Stimulated activated CD4-positive, alpha-beta T cell treated with anti-CD3 and anti-CD28 coated beads, Interleukin-4, amount 100 ng/mL, for 1 hour (primary cell): ENCODE measurements around the gene CST3.
"Not testable (repeated sequence)": the region's sequence is repeated elsewhere in the genome, so short reads cannot be mapped to it uniquely, and the experiment has no call there.

ENCODE experiments used
- DNase-seq: peaks from one replicate; pipeline ENCODE4 v3.0.0-alpha.2; 2020

The CST3 gene

DNA sequence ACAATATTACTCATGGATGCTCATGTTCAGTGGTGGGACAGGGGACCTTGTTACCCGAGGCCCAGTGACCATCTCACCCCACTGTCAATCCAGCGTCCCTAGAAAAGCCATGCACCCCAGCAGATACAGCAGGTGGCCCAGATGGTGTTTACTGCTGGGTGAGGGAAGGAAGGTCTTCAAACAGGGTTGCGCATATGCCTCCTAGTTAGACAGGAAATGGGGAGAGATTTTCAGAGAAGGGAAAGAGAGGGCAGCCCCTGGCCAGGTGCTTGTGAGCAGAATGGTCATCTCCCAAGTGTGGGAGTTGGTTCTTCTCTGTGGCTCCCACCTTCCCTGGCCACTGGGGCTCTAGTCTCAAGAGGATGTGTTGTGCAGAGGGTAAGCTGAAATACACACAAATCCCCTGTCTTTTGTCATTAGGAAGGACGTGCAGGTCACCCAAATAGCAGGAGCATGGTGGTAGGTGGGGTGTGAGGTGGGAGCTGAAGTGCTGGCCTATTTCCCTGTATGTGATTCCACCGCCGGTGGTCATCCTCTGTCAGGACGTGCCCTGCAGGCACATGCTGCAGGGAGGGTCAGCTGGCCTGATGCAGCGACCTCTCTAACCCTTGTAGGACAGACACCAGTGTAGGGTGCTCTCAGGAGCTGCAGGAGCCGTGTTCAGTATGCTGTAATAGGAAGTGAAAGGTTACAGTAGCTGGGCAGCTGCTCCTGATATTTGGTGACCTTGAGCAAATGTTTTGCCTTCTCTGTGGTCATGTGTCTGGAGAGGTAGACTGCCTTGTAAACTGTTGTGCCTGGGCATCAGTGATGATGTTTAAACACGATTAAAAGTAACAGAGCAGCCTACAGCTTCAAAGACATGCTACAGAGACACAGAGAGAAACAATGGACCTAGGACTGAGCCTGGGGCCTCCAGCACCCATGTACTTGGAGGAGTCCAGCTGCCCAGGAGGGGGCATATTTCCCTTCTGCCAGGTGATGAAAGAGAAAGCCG is 3.2 kb upstream of the CST3 start:
- DNase-seq = no peak

DNA sequence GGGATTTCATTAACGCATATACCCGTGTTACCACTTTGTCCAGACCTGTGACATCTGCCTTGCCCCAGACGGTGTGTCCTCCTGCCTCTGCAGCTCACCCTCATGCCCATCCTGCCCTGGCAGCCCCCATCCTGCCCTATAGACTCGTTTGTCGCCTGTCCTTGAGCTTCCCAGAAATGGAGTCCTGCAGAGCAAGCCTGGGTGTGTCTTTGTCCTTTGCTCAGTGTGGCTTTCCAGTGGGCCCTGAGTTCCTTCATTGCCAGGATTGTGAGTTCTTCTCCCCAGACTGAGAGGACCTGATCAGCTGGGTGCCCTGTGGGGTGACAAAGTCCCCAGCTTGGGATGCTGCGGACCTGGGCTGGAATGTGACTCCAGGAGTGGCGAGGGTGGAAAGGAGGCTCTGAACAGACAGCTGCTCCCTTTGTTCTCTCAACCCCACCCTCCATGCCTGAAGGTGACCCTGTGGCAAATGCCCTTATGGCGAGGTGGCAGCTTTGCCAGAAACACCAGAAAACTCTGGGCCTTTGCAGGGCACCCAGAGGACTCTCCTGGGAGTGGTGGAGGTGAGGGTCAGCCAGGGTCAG is 2.4 kb upstream of the CST3 start:
- no peak for DNase-seq

DNA sequence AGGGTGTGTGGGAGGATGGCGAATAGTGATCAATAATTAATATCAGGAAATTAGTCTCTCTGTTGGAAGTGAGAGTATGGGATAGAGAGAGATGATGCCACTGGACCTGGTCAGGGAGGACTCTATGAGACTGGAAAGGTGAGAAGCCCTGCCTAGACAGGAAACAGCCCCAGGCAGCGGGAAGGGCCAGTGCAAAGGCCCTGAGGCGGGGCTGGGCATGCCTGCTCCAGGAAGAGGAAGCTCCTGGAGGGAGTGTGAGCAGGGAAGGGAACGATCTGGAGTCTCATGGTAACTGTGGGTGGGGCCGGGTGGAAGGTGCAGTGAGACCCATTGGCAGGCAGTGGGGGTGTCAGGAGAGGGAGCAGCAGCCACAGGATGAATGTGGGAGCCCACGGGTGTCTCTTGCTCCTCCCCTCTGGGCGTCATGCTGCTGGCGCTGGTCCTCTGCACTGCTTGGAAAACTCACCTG is 1.8 kb upstream of the CST3 start:
- no peak for DNase-seq

DNA sequence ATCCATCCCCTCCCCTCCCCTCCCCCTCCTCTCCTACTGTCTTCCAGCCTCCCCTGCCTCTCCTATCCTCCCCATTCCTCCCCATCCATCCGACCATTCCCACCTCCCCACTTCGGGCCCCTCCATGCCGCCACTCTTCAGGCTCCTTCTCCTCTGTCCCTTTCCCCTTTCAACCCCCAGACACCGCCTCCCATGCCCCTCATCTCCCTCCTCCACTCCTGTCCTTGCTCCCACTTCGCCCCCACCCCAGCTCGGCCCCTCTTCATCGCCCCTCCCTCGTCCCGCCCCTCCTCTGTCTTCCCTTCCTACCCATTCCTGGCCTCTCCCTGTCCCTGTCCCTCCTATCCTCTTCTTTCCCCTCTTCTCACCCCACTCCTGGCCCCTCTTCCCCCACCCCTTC is 554 bp upstream of the CST3 start:
- no peak for DNase-seq

DNA sequence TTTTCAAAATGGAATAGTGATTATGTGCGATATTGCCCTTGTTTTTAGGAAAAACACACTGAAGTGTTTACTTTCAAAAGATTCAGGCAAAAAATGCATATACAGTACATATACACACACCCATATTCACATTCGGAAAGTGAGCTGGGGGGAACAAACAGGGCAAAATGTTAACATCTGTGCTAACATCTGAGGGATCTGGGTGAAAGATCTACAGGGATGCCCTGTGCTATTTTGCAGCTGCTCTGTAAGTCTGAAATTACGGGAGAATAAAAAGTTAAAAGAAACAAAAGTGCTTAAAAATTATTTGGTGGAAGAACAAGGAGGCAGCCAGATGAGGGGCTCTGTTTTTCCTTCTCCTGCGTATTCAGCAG is 860 bp downstream of the CST3 start:
- no peak for DNase-seq

DNA sequence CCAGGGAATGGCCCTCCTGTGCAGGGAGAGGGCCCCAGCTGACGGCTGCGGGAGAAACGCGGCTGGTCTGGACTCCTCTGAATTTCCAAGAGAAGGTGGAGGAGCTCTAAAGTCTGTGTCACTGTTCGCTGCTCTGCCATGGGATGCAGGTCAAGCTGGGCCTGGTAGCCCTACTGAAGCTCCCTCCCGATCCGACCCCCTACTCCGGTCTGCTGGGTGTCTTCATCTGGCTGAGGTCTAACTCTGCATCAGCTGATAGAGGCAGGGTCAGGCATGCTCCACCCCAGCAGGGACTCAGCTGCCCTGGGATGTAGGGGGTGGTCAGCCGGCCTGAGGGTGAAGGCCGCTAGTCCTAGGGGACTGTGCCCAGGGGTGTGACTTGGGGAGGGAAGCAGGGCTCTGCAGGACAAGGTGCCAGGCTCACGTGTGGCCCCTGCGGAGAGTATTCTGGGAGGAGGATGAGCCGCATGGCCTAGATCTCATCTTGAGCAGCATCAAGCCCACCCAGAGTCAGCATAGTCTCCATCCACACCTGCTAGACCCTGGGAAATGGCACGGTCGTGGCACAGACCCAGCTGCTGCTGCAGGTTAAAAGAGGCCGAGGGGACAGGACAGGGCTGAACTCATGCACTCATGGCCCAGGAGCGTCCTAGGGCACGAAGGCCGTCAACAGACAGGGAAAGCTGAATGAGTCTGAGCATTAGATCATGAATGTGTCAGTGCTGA is 1.4 kb downstream of the CST3 start:
- DNase-seq = no peak

DNA sequence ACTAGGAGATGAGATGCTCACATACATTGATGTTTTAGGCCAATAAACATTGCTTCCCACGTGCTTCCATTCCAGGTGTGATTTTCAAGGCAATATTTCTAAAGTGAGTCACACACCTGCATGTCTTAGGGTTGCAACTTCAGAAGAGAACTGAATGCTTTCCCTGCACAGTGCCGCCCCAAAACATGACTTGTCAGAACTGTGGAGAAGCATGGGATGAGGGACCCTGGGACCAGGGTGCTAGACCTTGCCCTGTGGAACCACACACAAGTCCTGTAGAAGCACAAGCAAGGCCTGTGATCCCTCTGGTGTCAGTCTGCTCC is 2.0 kb downstream of the CST3 start:
- not testable (repeated sequence) for DNase-seq

DNA sequence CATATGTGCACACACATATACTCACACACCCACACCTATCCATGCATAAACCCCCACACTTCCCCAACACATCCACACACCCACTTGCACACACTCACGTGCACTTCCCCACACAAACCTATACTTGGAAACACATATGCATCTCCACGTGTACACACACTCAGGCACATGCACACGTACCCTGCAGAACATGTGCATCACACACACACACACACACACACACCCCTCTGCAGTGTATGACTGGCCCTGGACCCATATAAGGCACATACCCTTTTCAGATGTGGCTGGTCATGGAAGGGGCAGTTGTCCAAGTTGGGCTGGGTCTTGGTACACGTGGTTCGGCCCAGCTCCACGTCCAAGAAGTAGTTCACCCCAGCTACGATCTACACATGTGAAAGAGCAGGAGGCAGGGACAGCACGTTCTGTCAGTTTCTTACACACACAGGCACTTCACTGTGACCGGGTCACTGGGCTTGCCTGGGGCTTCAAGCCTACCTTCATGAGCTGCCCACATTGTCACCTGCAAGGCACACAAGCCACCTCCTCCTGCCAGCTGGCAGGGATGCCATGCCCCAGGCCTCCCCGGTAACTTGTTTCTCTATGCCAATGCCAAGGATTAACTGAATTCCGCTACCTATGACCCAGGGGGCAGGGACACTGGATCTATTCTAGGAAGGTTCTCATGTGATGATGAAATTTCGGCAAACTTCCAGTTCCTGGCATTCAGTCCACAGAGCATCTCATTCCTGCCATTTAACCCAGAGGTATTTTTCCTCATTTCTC is 2.6 kb downstream of the CST3 start:
- DNase-seq = no peak

DNA sequence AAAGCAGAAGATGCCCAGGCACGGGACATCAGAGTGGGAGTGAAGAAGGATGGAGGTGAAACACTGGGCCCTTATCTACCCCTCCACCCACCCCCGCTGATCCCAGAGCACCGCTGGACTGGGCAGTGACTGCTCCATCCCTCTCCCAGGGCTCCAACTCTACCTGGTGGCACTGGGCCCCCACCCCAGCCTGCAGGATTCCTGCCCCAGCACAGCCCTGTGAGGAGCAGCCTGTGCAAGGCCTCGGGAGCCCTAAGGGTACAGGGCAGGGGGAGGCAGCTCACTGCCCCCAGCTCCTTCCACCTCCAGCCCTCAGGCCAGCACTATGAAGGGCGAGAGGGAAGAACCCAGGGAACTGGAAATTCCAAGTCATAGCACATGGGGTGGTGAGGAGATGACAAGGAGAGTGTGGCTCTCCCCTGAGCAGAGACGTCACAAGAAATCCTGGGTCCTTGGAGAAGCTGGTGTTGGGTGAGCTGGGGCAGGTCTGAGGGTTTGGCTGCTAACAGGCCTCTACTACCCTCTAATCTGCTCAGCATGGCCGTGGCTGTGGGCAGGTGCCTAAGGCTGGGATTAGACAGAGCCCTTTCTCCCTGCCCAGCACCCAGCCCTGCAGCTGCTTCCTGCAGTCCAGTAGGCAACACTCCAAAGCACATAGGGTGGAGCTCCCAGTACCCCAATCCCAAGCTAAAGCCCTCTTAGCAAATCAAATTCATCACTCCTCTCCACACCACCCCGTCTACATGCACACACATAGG is 3.5 kb downstream of the CST3 start:
- no peak for DNase-seq

DNA sequence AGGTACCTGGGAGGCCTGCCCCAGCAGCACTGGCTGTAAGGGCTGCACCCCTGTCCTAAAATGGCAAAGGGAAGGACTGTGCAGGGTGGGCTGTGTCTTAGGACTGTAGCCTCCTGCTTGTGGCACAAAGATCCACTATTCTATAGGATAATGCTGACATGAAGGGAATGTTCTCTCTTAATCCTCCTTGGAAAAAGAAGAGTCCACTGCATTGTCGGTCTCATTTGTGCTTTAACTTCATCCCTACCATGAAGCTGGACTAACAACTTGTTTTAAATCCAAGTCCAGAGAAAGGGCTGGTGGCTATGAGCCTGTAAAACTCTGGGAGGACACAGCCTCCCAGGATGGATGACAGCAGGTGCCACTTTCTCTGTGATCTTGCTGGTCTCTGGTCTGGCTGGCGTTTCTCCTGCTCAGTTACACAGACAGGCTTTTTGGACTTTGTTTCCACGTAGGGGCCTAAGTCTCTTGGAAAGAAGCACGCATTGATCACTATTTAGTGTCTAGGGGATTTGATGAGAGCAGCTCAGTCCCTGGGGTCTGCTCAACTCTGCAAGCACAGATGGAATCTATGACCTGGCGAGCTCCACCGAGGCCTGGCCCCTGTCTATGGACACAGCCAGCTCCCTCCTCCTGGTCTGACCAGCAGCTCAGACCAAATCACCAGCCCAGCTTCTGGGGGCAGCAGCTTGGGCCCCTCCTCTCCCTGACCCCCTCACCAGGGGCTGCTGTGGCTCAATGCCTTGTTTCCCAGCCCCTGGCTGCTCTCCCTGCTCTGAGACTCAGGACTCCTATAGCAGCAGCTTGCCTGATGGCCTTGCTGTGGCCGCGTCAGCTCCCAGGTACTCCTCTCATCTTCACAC is 4.8 kb downstream of the CST3 start:
- DNase-seq = no peak

DNA sequence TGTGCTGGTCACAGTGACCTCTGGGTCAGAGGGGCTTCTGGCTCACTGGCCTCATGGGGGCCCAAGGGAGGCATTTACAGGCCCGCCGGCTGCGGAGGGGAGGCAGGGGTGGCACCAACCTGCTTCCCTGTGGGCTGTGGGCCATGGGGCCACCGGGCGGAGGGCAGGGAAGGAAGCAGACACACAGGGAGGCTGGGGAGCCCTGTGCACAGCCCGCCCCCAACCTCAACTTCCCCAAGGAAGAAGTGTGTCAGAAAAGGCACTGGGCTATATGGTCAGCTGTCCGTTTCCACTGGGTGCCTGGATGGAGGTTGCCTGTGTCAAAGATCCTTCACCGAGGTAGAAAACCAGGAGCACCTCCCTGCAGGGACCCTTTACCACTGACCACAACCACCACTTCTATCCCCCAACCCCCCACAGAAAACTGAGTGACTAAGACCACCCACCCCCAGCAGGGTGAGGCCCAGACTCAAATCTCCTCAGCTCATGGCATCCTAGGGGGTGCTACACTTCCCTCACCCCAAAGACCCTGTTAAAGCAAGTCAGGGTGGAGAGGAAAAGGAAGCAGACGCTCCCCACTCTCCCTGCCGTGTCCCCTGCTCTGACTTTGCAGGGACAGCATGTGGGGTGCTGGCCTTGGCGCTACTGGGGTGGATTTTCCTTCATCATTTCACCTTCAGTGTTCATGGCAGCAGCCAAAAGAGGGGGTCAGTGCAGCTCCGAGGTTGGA is 5.6 kb downstream of the CST3 start:
- no peak for DNase-seq

DNA sequence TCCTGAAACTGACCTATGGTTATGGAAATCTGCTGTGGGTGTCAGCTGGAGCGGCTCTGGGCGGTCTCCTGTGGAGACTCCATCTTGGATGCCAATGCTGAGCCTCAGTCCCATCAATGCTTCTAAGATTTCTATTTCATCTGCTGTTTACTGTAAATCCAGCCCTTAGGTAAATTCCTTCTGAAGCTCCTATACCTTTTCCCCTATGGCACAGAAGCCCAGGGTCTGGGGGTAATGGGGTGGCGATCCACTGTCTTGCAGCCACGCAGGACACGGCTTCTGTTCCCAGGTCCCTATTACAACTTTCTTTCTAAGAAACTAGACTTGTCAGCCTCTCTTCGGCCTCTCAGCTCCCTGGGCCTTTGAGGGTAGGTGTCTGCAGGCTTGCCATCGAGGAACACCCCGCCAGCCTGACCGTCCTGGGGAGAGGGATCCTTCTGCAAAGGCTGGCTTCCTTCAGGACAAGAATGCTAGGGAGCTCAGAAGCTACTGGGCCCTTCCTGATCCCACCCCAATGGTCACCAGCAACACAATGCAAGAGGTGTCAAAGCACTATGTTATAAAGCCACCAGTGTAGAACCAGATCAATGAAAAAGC is 6.4 kb downstream of the CST3 start:
- DNase-seq = no peak

DNA sequence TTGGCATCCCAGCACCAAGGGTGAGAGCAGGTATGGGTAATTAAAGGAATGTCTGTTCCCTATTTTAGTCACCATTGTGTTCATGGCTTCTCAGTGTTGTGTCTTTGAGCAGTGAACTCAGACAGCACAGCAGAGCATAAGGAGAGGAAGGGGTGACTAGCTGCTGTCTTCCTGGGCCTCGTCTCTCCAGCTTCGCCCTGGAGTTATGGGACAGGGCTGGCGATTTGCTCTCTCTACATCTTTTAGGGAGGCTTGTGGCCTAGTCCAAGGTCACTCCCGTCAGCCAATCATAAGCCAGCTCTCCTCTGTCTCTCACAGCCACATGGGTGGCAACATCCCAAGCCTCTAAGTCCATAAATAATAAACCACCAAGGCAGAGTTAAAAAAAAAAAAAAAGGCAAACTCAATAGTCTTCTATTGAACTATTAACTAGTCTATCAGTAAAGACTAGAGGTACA is 7.3 kb downstream of the CST3 start:
- DNase-seq = no peak

DNA sequence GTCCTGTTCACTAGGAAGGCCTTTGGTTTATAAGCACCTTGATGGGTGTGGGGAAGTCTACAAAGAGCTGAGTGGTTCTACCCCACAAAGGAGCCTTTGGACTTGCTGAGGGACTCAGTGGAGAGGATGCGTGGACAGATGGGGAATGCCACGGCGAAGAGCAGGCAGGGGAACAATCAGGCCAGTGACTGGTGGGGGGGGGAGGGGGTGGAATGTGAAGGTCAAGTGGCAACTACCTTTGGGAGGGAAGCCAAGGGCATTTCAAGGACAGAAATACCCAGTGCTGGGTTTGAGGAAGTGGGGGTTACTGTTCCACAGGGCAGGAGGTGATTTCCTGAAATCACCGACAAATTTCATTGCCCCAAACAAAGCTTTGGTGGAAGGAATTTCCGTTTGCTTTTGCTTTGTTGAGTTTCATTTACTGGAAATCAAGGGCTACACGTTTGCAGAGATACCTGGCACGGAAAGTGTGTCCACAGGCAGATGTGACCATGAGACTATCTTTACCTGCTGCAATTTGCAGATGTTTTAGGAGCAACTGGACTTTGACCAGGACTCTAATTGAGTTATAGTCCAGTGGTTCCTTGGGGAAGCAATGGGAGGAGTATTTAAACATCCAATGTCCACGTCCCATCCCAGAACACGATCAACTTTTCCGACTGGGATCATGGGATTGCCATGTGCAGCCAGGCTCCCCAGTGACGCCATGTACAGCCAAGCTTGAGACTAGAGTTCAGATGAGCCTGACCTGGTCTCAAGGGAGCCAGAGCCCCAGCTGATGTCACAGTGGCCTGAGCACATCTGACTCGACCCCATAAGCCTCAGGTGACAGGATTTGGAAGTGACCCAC is 8.0 kb downstream of the CST3 start:
- no peak for DNase-seq

DNA sequence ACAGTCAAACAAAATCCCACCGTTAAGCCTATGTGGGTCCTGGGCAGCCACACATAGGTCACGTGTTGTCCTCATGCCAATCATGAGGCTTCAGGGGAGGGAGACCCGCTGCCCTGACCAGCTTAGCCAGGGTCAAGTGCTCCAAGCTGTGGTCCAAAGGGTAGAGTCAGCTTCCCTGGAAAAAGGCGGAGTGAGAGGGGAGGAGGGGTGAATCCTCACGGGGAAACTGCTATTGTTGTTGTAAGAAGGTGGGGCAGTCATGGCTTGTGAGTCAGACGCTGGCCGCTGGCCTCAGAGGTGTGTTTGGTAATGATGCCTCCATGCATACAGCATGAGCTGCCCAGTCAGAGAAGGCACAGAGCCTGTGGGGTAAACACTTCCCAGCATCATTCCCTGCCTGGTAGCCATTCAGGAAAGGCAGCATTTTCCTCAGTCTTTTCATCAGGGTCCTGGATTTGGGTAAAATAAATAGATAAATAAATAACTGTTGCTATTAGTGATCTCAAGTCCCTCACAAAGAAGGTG is 8.7 kb downstream of the CST3 start:
- DNase-seq = no peak

DNA sequence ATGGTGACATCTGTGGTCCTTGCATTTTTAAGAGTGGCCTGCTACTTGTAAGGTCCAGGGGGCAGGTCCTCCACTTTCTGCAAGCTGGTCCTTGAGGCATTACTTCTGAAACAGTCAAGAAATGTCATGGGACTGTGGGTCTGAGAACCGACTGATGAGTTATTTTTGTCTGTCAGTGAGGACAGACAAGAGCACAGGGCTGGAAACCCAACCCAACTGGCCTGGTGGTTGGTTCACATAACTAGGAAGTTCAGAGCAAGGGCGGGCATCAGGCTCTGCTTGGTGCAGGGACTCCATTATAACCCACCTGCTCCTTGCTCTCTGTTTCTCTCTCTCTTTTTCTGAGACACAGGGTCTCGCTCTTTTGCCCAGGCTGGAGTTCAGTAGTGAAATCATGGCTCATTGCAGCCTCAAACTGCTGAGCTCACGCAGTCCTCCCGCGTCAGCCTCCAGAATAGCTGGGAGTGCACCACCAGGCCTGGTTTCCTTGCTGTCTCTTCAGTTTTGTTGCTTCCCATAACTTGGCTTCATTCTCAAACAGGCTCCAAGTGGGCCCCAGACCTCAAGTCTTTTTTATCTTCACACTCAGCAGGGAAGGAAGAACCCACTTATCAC is 9.2 kb downstream of the CST3 start:
- no peak for DNase-seq

DNA sequence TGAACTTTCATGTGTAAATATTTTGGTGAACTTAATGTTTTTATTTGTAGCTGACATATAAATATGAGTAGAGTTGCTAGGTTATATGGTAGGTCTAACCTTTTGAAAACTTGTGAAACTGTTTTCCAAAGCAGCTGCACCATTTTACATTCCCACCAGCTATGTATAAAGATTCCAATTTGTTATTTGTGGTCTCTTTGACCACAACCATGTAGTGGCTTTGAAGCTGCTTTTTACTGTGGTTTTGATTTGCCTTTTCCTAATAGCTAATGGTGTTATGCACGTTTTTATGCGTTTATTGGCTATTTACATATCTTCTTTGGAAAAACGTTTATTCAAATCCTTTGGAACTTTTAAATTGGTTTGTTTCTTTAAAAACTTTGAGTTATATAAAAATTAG is 10.3 kb downstream of the CST3 start:
- no peak for DNase-seq

DNA sequence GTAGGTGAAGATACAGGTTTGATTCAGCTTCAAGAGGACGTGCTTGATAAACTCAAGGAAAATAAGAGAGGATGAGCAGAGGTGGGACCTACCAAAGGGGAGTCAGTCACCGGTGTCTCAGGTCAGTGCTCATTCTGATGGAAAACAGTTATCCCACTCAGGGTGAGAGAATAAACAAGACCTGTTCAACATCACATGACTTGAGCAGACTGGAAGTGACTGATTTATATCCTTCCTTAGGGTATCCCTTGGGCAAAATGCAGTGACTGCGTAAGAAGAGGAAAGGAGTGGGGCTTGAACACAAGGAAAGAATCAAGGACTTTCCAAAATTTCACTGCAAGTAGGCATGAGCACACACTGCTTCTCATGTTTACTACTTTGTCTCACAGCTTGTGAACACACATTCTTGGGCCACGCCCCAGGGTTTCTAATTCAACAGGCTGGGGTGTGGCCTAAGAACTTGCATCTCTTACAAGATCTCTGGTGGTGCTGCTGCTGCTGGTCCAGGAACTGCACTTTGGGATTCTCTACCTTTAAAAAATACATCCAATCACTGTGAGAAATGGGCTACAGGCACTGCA is 11.6 kb downstream of the CST3 start:
- no peak for DNase-seq
